PC-9 (cell line): ENCODE results near the gene UGT1A1. TPM values are rescaled to one million over a fixed set of nuclear protein-coding genes. Genes with fewer than 3 reads are reported as not detected.

Experiments
- BruUV-seq: library from RNA; stranded (reverse); fragments of 400-500 nt; replicated peaks from 2 replicates; lab custom pipeline; 2021; lab: Mats Ljungman, UMichigan
- CTCF ChIA-PET: fragments of 300-600 bp; sonication (Branson Sonifier 250); formaldehyde crosslinking; loops from one replicate; lab custom pipeline; 2022; ENCODE audit warnings: antibody characterized with exemption; lab: Charles Lee
- POLR2A ChIA-PET: fragments of 300-600 bp; sonication (Branson Sonifier 250); formaldehyde crosslinking; loops from one replicate; lab custom pipeline; 2022; ENCODE audit warnings: antibody characterized with exemption; ENCODE audit not compliant: unreplicated experiment; lab: Charles Lee
- DNase-seq, 2 experiments: peaks; one replicate each; pipeline versions ENCODE4 v3.0.0 to v3.0.0-alpha.2; 2015 to 2022; ENCODE audit warnings: mixed read lengths in 1 of 2
- H2AFZ ChIP-seq: fragments of 200-600 bp; sonication (generic); 2 replicates; pipeline ENCODE4 v1.8.1; 2017; ENCODE audit warnings: antibody characterized with exemption
- H3F3A ChIP-seq: fragments of 200-600 bp; sonication (generic); 2 replicates; pipeline ENCODE4 v1.8.1; 2017; ENCODE audit warnings: antibody characterized with exemption, mild to moderate bottlenecking, low read depth; ENCODE audit not compliant: insufficient read depth
- H3K27ac ChIP-seq: fragments of 200-600 bp; sonication (generic); 2 replicates; pipeline ENCODE4 v1.6.1; 2016; ENCODE audit warnings: mixed run types
- H3K27me3 ChIP-seq: fragments of 200-600 bp; sonication (generic); 2 replicates; pipeline ENCODE4 v1.6.1; 2016; ENCODE audit warnings: low read depth, mixed run types; ENCODE audit not compliant: insufficient read depth
- H3K36me3 ChIP-seq: fragments of 200-600 bp; sonication (generic); 2 replicates; pipeline ENCODE4 v1.6.1; 2016; ENCODE audit warnings: low read depth, mixed run types
- H3K4me1 ChIP-seq: fragments of 200-600 bp; sonication (generic); replicated peaks from 2 replicates; pipeline ENCODE4 v1.6.1; 2016; ENCODE audit warnings: mixed run types; ENCODE audit not compliant: insufficient read depth
- H3K4me2 ChIP-seq: fragments of 200-600 bp; sonication (generic); 2 replicates; pipeline ENCODE4 v1.6.1; 2017; ENCODE audit warnings: mixed run types
- H3K4me3 ChIP-seq: fragments of 200-600 bp; sonication (generic); 2 replicates; pipeline ENCODE4 v1.6.1; 2016; ENCODE audit warnings: mixed run types
- H3K79me2 ChIP-seq: fragments of 200-600 bp; sonication (generic); 2 replicates; pipeline ENCODE4 v1.6.1; 2017; ENCODE audit warnings: low read depth, mixed run types
- H3K9me2 ChIP-seq: fragments of 200-600 bp; sonication (generic); 2 replicates; pipeline ENCODE4 v1.8.1; 2017; ENCODE audit warnings: mild to moderate bottlenecking; ENCODE audit not compliant: insufficient read depth
- H3K9me3 ChIP-seq: fragments of 200-600 bp; sonication (generic); 2 replicates; pipeline ENCODE4 v1.8.1; 2016; ENCODE audit warnings: low read depth; ENCODE audit not compliant: insufficient read depth
- H4K20me1 ChIP-seq: fragments of 200-600 bp; sonication (generic); 2 replicates; pipeline ENCODE4 v1.8.1; 2017; ENCODE audit not compliant: insufficient read depth
- CTCF ChIP-seq: fragments of 200-600 bp; sonication (generic); conservative IDR thresholded peaks from 2 replicates; pipeline ENCODE4 v1.6.1; 2017; ENCODE audit warnings: mixed run types, antibody characterized with exemption, mild to moderate bottlenecking, moderate library complexity
- EZH2 ChIP-seq: fragments of 200-600 bp; sonication (generic); IDR thresholded peaks from 2 replicates; pipeline ENCODE4 v1.8.0; 2017; ENCODE audit warnings: antibody characterized with exemption, low read depth
- intact Hi-C: fragments of 100-400 bp; cut with micrococcal nuclease; formaldehyde crosslinking; loops from one replicate; pipeline ENCODE4 v1.10.0; 2022; ENCODE audit not compliant: unreplicated experiment
- total RNA-seq: library from RNA; stranded (reverse); gene quantifications from 2 replicates; pipeline ENCODE4 v1.2.3, GENCODE V29; 2021

UGT1A1 gene
- total RNA-seq, 1 experiment from 2014 or later = 64.8 TPM

GRCh38 chr2:233816771-233817170 is 56.7 kb downstream of the UGT1A1 start:
- BruUV-seq = no TSS peak
- TF ChIP-seq EZH2 = no peak
- TF ChIP-seq CTCF = no peak
- Histone ChIP-seq H3K79me2 (no peaks in the 10 kb centered on the region), H4K20me1 (no peaks in the 10 kb centered on the region), H3K9me3 (no peaks in the 10 kb centered on the region), H3K4me3 (no peak overlapping the region), H2AFZ (no peak overlapping the region), H3K4me2 (no peak overlapping the region), H3K36me3 (no peaks in the 10 kb centered on the region), H3K27ac (no peak overlapping the region), H3K4me1 (no peaks in the 10 kb centered on the region), H3F3A (no peaks in the 10 kb centered on the region), H3K27me3 (no peaks in the 10 kb centered on the region), H3K9me2 (no peaks in the 10 kb centered on the region)
- ChIA-PET POLR2A (no interaction called here), CTCF (no interaction called here)
- no peak for DNase-seq
- intact Hi-C loops = no loop called here

- Histone ChIP-seq H3K4me2 (no peak overlapping the region), H3K4me1 (no peaks in the 10 kb centered on the region), H3K9me3 (no peaks in the 10 kb centered on the region), H2AFZ (no peak overlapping the region), H3K79me2 (no peaks in the 10 kb centered on the region), H4K20me1 (no peaks in the 10 kb centered on the region), H3K36me3 (no peaks in the 10 kb centered on the region), H3K4me3 (no peak overlapping the region), H3K9me2 (no peaks in the 10 kb centered on the region), H3F3A (no peaks in the 10 kb centered on the region), H3K27ac (no peak overlapping the region), H3K27me3 (no peaks in the 10 kb centered on the region)
- intact Hi-C loops = no loop called here
- no peak for TF ChIP-seq EZH2
- no peak for TF ChIP-seq CTCF
- DNase-seq = no peak
- CTCF ChIA-PET = no interaction called here
- BruUV-seq = no TSS peak
- POLR2A ChIA-PET = interaction anchor here (0.7 kb wide), 1 partner anchor 117 kb away, joined by 3 read pairs; no protein-coding TSS in a partner anchor
These were observed 57.4 kb downstream of the UGT1A1 start for GRCh38 chr2:233817361-233817911.

- Histone ChIP-seq H3K9me2 (no peaks in the 10 kb centered on the region), H3K4me1 (no peaks in the 10 kb centered on the region), H3K9me3 (no peaks in the 10 kb centered on the region), H3K27ac (no peak overlapping the region), H3K4me3 (no peak overlapping the region), H3K27me3 (no peaks in the 10 kb centered on the region), H3K36me3 (no peaks in the 10 kb centered on the region), H3K79me2 (no peaks in the 10 kb centered on the region), H4K20me1 (no peaks in the 10 kb centered on the region), H3K4me2 (no peak overlapping the region), H3F3A (no peaks in the 10 kb centered on the region), H2AFZ (no peak overlapping the region)
- POLR2A ChIA-PET = interaction anchor here (0.7 kb wide), 1 partner anchor 118 kb away, joined by 3 read pairs; no protein-coding TSS in a partner anchor
- intact Hi-C loops = no loop called here
- CTCF ChIA-PET = no interaction called here
- TF ChIP-seq EZH2 (no peak), CTCF (no peak)
- DNase-seq = no peak
- no TSS peak for BruUV-seq
These were observed 58.0 kb downstream of the UGT1A1 start for GRCh38 chr2:233817995-233818638.
